B cell (primary cell): ENCODE measurements around the gene DYNLT3. TPM values are rescaled to one million over a fixed set of nuclear protein-coding genes. Genes with fewer than 3 reads are reported as not detected.
A peak's percentile ranks its signal among the peaks of the same experiment; 100 is the strongest.

ENCODE experiments used
- ATAC-seq: fragments of 200-7000 bp; cut with Tn5 transposase; one replicate; pipeline ENCODE4 v1.10.0; 2021; ENCODE audit warnings: low read depth, mild to moderate bottlenecking, moderate number of reproducible peaks, moderate library complexity
- CTCF ChIA-PET: fragments of 350-600 bp; sonication (Branson Sonifier 250); formaldehyde crosslinking; loops from one replicate; lab custom pipeline; 2021; ENCODE audit warnings: antibody characterized with exemption, inconsistent platforms; lab: Charles Lee
- POLR2A ChIA-PET: fragments of 350-600 bp; sonication (Branson Sonifier 250); formaldehyde crosslinking; loops from one replicate; lab custom pipeline; 2021; ENCODE audit warnings: antibody characterized with exemption; lab: Charles Lee
- DNase-seq: peaks from one replicate; pipeline ENCODE4 v3.0.0; 2013
- H2AFZ ChIP-seq: 2 replicates; pipeline ENCODE4 v1.6.1; 2012; ENCODE audit warnings: mild to moderate bottlenecking, low read depth, low read length; ENCODE audit not compliant: insufficient read depth, poor library complexity, severe bottlenecking
- H3K27ac ChIP-seq, 2 donors: 1 replicate in 1 of 2; 2 replicates in 1 of 2; pipeline ENCODE4 v1.5.1; 2012 to 2013; ENCODE audit warnings: low read length in 2 of 2, mild to moderate bottlenecking in 2 of 2, moderate library complexity in 1 of 2
- H3K27me3 ChIP-seq, 4 experiments: fragments of 200-600 bp in 1 of 4; sonication (generic) in 1 of 4; replicated peaks in 1 of 4; 1 replicate in 2 of 4; 2 replicates in 2 of 4; pipeline versions ENCODE4 v1.6.1 to v1.7.0; 2013 to 2016; ENCODE audit warnings: low read length in 3 of 4, mild to moderate bottlenecking in 2 of 4, mixed read lengths in 1 of 4, moderate library complexity in 1 of 4; ENCODE audit not compliant: insufficient read depth in 4 of 4, control insufficient read depth in 3 of 4; ENCODE audit errors: control extremely low read depth in 1 of 4
- H3K36me3 ChIP-seq, 2 experiments: replicated peaks in 1 of 2; 1 replicate in 1 of 2; 2 replicates in 1 of 2; pipeline versions ENCODE4 v1.6.1 to v1.7.1; 2013; ENCODE audit warnings: low read length in 1 of 2; ENCODE audit not compliant: insufficient read depth in 2 of 2, control insufficient read depth in 1 of 2; ENCODE audit errors: control extremely low read depth in 1 of 2, extremely low read depth in 1 of 2
- H3K4me1 ChIP-seq, 2 donors: fragments of 200-600 bp in 1 of 2; sonication (generic) in 1 of 2; 1 replicate in 1 of 2; 2 replicates in 1 of 2; pipeline versions ENCODE4 v1.5.1 to v1.6.1; 2013 to 2017; ENCODE audit warnings: low read length in 2 of 2; ENCODE audit not compliant: control insufficient read depth in 2 of 2, insufficient read depth in 2 of 2
- H3K4me2 ChIP-seq: replicated peaks from 2 replicates; pipeline ENCODE3; 2012; ENCODE audit warnings: mild to moderate bottlenecking, low read depth, low read length; ENCODE audit not compliant: poor library complexity, severe bottlenecking
- H3K4me3 ChIP-seq, 5 experiments: fragments of 200-600 bp in 1 of 5; sonication (generic) in 1 of 5; 1 replicate in 3 of 5; 2 replicates in 2 of 5; pipeline versions ENCODE4 v1.5.1 to v1.7.0; 2011 to 2016; ENCODE audit warnings: low read length in 4 of 5, mild to moderate bottlenecking in 4 of 5, low read depth in 2 of 5, control low read depth in 1 of 5, moderate library complexity in 1 of 5; ENCODE audit not compliant: insufficient read depth in 1 of 5; ENCODE audit errors: control extremely low read depth in 1 of 5, extremely low read depth in 1 of 5
- H3K79me2 ChIP-seq: fragments of 200-600 bp; sonication (generic); one replicate; pipeline ENCODE4 v1.6.0; 2016; ENCODE audit warnings: low read length; ENCODE audit not compliant: control insufficient read depth, insufficient read depth
- H3K9ac ChIP-seq: fragments of 200-600 bp; sonication (generic); 2 replicates; pipeline ENCODE4 v1.6.1; 2017; ENCODE audit warnings: mild to moderate bottlenecking, low read length, moderate library complexity
- H3K9me3 ChIP-seq, 3 donors: one replicate each; pipeline versions ENCODE4 v1.6.1 to v1.7.1; 2013; ENCODE audit warnings: low read length in 2 of 3; ENCODE audit not compliant: control insufficient read depth in 2 of 3, insufficient read depth in 1 of 3; ENCODE audit errors: control extremely low read depth in 1 of 3
- H4K20me1 ChIP-seq: 2 replicates; pipeline ENCODE4 v1.6.0; 2012; ENCODE audit warnings: mild to moderate bottlenecking, low read length; ENCODE audit not compliant: insufficient read depth, control insufficient read depth, poor library complexity, severe bottlenecking
- H3K27ac Mint-ChIP-seq: one replicate; pipeline ENCODE4 v1.8.0; 2021; ENCODE audit warnings: mixed read lengths
- H3K27me3 Mint-ChIP-seq: one replicate; pipeline ENCODE4 v1.8.0; 2021; ENCODE audit warnings: mixed read lengths
- H3K4me1 Mint-ChIP-seq: one replicate; pipeline ENCODE4 v1.8.0; 2021; ENCODE audit warnings: mixed read lengths
- H3K4me3 Mint-ChIP-seq: one replicate; pipeline ENCODE4 v1.8.0; 2021; ENCODE audit warnings: mixed read lengths
- H3K9me3 Mint-ChIP-seq: one replicate; pipeline ENCODE4 v1.8.0; 2022; ENCODE audit warnings: mixed read lengths; ENCODE audit not compliant: insufficient read depth
- EZH2 ChIP-seq: IDR thresholded peaks from 2 replicates; pipeline ENCODE4 v1.6.1; 2012; ENCODE audit warnings: borderline replicate concordance, low read depth, mild to moderate bottlenecking, moderate library complexity, low read length; ENCODE audit not compliant: insufficient read depth, poor library complexity, severe bottlenecking
- WGBS: methylation state at CpG from one replicate; pipeline ENCODE4 v1.1.5; 2013; ENCODE audit warnings: missing lambda C conversion rate; ENCODE audit not compliant: insufficient coverage; 5-methylcytosine and 5-hydroxymethylcytosine counted together
- intact Hi-C: fragments of 100-400 bp; cut with micrococcal nuclease; formaldehyde crosslinking; loops from one replicate; pipeline ENCODE4 v1.10.0; 2022
- polyA plus RNA-seq: library from polyadenylated mRNA; depleted of rRNA; stranded (reverse); fragments of >200 nt; gene quantifications from 2 replicates; pipeline ENCODE4 v1.2.3, GENCODE V29; 2012
- total RNA-seq, 2 donors: library from RNA; stranded (reverse); fragments of 120-200 nt in 1 of 2; gene quantifications; 1 replicate in 1 of 2; 2 replicates in 1 of 2; pipeline versions ENCODE4 v1.2.3 to v1.2.4, GENCODE V29; 2013 to 2022
- TF ChIP-seq, protein P1 (sequence below): fragments of 200-600 bp; IDR thresholded peaks from one replicate; pipeline ENCODE4 v1.8.0; 2022; ENCODE audit warnings: antibody characterized with exemption, mild to moderate bottlenecking

Gene DYNLT3
- total and polyA plus RNA-seq, 2 donors (not counting 1 experiment from before 2014, with no cell fraction given), result 15.3 to 20.4 TPM

DNA sequence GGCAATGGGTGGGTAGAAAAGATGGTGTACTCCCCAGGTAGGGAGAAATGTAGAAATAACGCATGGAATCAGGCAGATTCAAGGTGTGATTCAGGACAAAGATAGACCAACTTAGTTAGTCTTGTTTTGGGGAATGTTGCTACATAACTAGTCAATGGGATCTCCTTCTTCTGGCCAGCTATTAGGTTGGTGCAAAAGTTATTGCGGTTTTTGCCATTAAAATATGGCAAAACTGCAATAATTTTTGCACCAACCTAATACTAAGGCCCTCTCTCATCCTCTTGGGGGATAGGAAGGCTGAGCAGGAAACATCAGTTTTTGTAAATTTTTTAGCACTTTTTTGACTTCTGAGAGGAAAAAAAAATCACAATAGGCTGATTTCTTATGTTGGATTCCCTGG lies 44.3 kb downstream of the DYNLT3 start:
- DNase-seq, result no peak
- H3K27ac Mint-ChIP-seq, result peak overlapping the region; percentile 67
- H3K36me3 ChIP-seq, result peaks cover 10 to 86% of the 10 kb centered on the region in 2 experiments
- H4K20me1 ChIP-seq, result peaks cover 10% of the 10 kb centered on the region
- H3K4me3 Mint-ChIP-seq, result no peak overlapping the region
- H3K27ac ChIP-seq, result peak overlapping the region in 1 of 2 donors; percentile 37
- ChIA-PET CTCF (interaction anchor here (1.8 to 4.8 kb wide), 2 partner anchors 22 to 58 kb away, joined by 6 to 23 read pairs; no protein-coding TSS in a partner anchor), POLR2A (interaction anchor here (0.7 kb wide), 1 partner anchor 64 kb away, joined by 3 read pairs; no protein-coding TSS in a partner anchor)
- ATAC-seq, result no peak
- no peaks in the 10 kb centered on the region for H3K27me3 Mint-ChIP-seq
- H2AFZ ChIP-seq, result no peak overlapping the region
- H3K4me2 ChIP-seq, result no peak overlapping the region
- H3K27me3 ChIP-seq, result no peaks in the 10 kb centered on the region
- H3K9me3 ChIP-seq, result no peaks in the 10 kb centered on the region
- WGBS, result no CpG with 5 or more reads among the region's 2 CpGs
- intact Hi-C loops, result no loop called here
- H3K9ac ChIP-seq, result no peak overlapping the region
- H3K9me3 Mint-ChIP-seq, result no peaks in the 10 kb centered on the region
- peaks cover 6 to 12% of the 10 kb centered on the region in 2 donors for H3K4me1 ChIP-seq
- H3K79me2 ChIP-seq, result no peaks in the 10 kb centered on the region
- H3K4me3 ChIP-seq, result no peak overlapping the region
- peaks cover 36% of the 10 kb centered on the region for H3K4me1 Mint-ChIP-seq
- no peak for TF ChIP-seq EZH2
- TF ChIP-seq, protein P1, sequence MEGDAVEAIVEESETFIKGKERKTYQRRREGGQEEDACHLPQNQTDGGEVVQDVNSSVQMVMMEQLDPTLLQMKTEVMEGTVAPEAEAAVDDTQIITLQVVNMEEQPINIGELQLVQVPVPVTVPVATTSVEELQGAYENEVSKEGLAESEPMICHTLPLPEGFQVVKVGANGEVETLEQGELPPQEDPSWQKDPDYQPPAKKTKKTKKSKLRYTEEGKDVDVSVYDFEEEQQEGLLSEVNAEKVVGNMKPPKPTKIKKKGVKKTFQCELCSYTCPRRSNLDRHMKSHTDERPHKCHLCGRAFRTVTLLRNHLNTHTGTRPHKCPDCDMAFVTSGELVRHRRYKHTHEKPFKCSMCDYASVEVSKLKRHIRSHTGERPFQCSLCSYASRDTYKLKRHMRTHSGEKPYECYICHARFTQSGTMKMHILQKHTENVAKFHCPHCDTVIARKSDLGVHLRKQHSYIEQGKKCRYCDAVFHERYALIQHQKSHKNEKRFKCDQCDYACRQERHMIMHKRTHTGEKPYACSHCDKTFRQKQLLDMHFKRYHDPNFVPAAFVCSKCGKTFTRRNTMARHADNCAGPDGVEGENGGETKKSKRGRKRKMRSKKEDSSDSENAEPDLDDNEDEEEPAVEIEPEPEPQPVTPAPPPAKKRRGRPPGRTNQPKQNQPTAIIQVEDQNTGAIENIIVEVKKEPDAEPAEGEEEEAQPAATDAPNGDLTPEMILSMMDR, result no peak

DNA sequence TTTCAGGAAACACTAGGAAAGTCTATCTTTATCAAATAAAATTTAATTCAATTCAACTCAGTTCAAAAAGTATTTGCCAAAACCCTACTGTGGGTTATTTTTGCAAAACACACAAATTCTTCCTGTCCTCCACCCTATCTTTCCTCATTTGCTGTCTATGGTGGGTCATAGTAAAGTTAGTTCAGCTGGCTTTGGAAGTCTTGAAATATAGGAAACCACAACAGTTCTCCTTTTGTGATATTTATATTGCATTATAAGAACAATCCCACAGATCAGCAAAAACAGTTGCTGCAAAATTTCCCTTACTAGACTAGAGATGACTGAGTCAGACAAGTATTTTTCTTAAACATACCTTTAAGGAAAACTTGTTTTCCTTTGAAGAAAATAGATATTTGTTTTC lies 45.3 kb downstream of the DYNLT3 start:
- no peak overlapping the region for H3K4me3 Mint-ChIP-seq
- Histone ChIP-seq H3K4me3 (no peak overlapping the region), H3K9me3 (no peaks in the 10 kb centered on the region), H3K4me2 (no peak overlapping the region), H2AFZ (no peak overlapping the region), H4K20me1 (peaks cover 10% of the 10 kb centered on the region), H3K27me3 (no peaks in the 10 kb centered on the region), H3K79me2 (no peaks in the 10 kb centered on the region), H3K4me1 (peaks cover 11 to 19% of the 10 kb centered on the region in 2 donors), H3K36me3 (peaks cover 8 to 88% of the 10 kb centered on the region in 2 experiments), H3K9ac (no peak overlapping the region), H3K27ac (peak overlapping the region in 1 of 2 donors; percentile 3)
- CTCF ChIA-PET, result interaction anchor here (1.5 to 4.8 kb wide), 3 partner anchors 22 to 57 kb away, joined by 3 to 23 read pairs (median 6); no protein-coding TSS in a partner anchor
- TF ChIP-seq EZH2, result no peak
- TF ChIP-seq, protein P1, result no peak
- intact Hi-C loops, result no loop called here
- DNase-seq (no peak), ATAC-seq (no peak)
- H3K27ac Mint-ChIP-seq, result peak overlapping the region; percentile 76
- no peaks in the 10 kb centered on the region for H3K9me3 Mint-ChIP-seq
- H3K4me1 Mint-ChIP-seq, result peaks cover 40% of the 10 kb centered on the region
- no peaks in the 10 kb centered on the region for H3K27me3 Mint-ChIP-seq
- POLR2A ChIA-PET, result no interaction called here
